ENCODE measurements around the gene NBAS. TPM values are rescaled to one million over a fixed set of nuclear protein-coding genes. Genes with fewer than 3 reads are reported as not detected.
"Not testable (repeated sequence)": the region's sequence is repeated elsewhere in the genome, so short reads cannot be mapped to it uniquely, and the experiment has no call there.

The NBAS gene
- total and polyA plus RNA-seq, 2 donors (not counting 1 experiment from before 2014, with no cell fraction given) = 27.0 to 124 TPM

- no peaks in the 10 kb centered on the region for H4K20me1 ChIP-seq (ENCODE audit: control insufficient read depth, extremely low read depth, insufficient read depth, low read length)
- H3K9ac ChIP-seq (ENCODE audit: insufficient read depth, low read length) = no peak overlapping the region
- H3K4me1 ChIP-seq (ENCODE audit: control insufficient read depth, extremely low read depth, insufficient read depth, low read length) = peaks cover 2% of the 10 kb centered on the region
- H3K4me3 ChIP-seq (replicated peaks in 1 of 4; ENCODE audit: control extremely low read depth in 1 of 4, insufficient read depth in 1 of 4, low read depth in 3 of 4, low read length in 4 of 4) = no peak overlapping the region
- no peaks in the 10 kb centered on the region for H3K9me3 ChIP-seq (ENCODE audit: control insufficient read depth, insufficient read depth, low read depth, low read length)
- no peak overlapping the region for H2AFZ ChIP-seq (ENCODE audit: low read length)
- peaks cover 2% of the 10 kb centered on the region for H3K36me3 ChIP-seq (ENCODE audit: control insufficient read depth, insufficient read depth, low read length)
- no peaks in the 10 kb centered on the region for H3K27me3 ChIP-seq (ENCODE audit: control insufficient read depth, insufficient read depth, low read length)
- DNase-seq (ENCODE audit: low read depth in 2 of 2) = no peak
- no peaks in the 10 kb centered on the region for H3K79me2 ChIP-seq (ENCODE audit: control insufficient read depth, insufficient read depth, low read length)
- H3K27ac ChIP-seq (ENCODE audit: insufficient read depth, low read length) = no peak overlapping the region
- no peak overlapping the region for H3K4me2 ChIP-seq (ENCODE audit: extremely low read depth, insufficient read depth, low read length)
- no peak for TF ChIP-seq EZH2 (IDR thresholded peaks at IDR 0.05; ENCODE audit: low read length, missing control alignments)
Observed at GRCh38 chr2:15220603-15221002, 340.5 kb downstream of the NBAS start.

GRCh38 chr2:15218423-15219086 is 342.6 kb downstream of the NBAS start:
- Histone ChIP-seq H3K9me3 (ENCODE audit: control insufficient read depth, insufficient read depth, low read depth, low read length) (no peaks in the 10 kb centered on the region), H3K4me2 (ENCODE audit: extremely low read depth, insufficient read depth, low read length) (no peak overlapping the region), H3K36me3 (ENCODE audit: control insufficient read depth, insufficient read depth, low read length) (peaks cover 2% of the 10 kb centered on the region), H3K4me1 (ENCODE audit: control insufficient read depth, extremely low read depth, insufficient read depth, low read length) (no peaks in the 10 kb centered on the region), H2AFZ (ENCODE audit: low read length) (no peak overlapping the region), H3K27me3 (ENCODE audit: control insufficient read depth, insufficient read depth, low read length) (no peaks in the 10 kb centered on the region), H4K20me1 (ENCODE audit: control insufficient read depth, extremely low read depth, insufficient read depth, low read length) (no peaks in the 10 kb centered on the region), H3K79me2 (ENCODE audit: control insufficient read depth, insufficient read depth, low read length) (no peaks in the 10 kb centered on the region), H3K4me3 (replicated peaks in 1 of 4; ENCODE audit: control extremely low read depth in 1 of 4, insufficient read depth in 1 of 4, low read depth in 3 of 4, low read length in 4 of 4) (no peak overlapping the region), H3K27ac (ENCODE audit: insufficient read depth, low read length) (no peak overlapping the region), H3K9ac (ENCODE audit: insufficient read depth, low read length) (no peak overlapping the region)
- DNase-seq (ENCODE audit: low read depth in 2 of 2) = no peak
- no peak for TF ChIP-seq CTCF (conservative IDR thresholded peaks at IDR 0.05 in 1 of 2, IDR thresholded peaks at IDR 0.05 in 1 of 2; ENCODE audit: low read depth in 1 of 2, low read length in 2 of 2)

GRCh38 chr2:15212249-15212648 is 348.9 kb downstream of the NBAS start:
- Histone ChIP-seq H3K36me3 (ENCODE audit: control insufficient read depth, insufficient read depth, low read length) (no peaks in the 10 kb centered on the region), H3K9me3 (ENCODE audit: control insufficient read depth, insufficient read depth, low read depth, low read length) (no peaks in the 10 kb centered on the region), H2AFZ (ENCODE audit: low read length) (no peak overlapping the region), H3K79me2 (ENCODE audit: control insufficient read depth, insufficient read depth, low read length) (no peaks in the 10 kb centered on the region), H3K9ac (ENCODE audit: insufficient read depth, low read length) (no peak overlapping the region), H3K27ac (ENCODE audit: insufficient read depth, low read length) (no peak overlapping the region), H3K4me1 (ENCODE audit: control insufficient read depth, extremely low read depth, insufficient read depth, low read length) (no peaks in the 10 kb centered on the region), H3K27me3 (ENCODE audit: control insufficient read depth, insufficient read depth, low read length) (no peaks in the 10 kb centered on the region), H3K4me2 (ENCODE audit: extremely low read depth, insufficient read depth, low read length) (no peak overlapping the region), H4K20me1 (ENCODE audit: control insufficient read depth, extremely low read depth, insufficient read depth, low read length) (no peaks in the 10 kb centered on the region), H3K4me3 (replicated peaks in 1 of 4; ENCODE audit: control extremely low read depth in 1 of 4, insufficient read depth in 1 of 4, low read depth in 3 of 4, low read length in 4 of 4) (no peak overlapping the region)
- no peak for DNase-seq (ENCODE audit: low read depth in 2 of 2)
- no peak for TF ChIP-seq CTCF (conservative IDR thresholded peaks at IDR 0.05 in 1 of 2, IDR thresholded peaks at IDR 0.05 in 1 of 2; ENCODE audit: low read depth in 1 of 2, low read length in 2 of 2)
- TF ChIP-seq EZH2 (IDR thresholded peaks at IDR 0.05; ENCODE audit: low read length, missing control alignments) = no peak

- H2AFZ ChIP-seq (ENCODE audit: low read length); H3K4me2 ChIP-seq (ENCODE audit: extremely low read depth, insufficient read depth, low read length); H3K4me3 ChIP-seq (replicated peaks in 1 of 4; ENCODE audit: control extremely low read depth in 1 of 4, insufficient read depth in 1 of 4, low read depth in 3 of 4, low read length in 4 of 4); DNase-seq (ENCODE audit: low read depth in 2 of 2); H3K9me3 ChIP-seq (ENCODE audit: control insufficient read depth, insufficient read depth, low read depth, low read length); H3K79me2 ChIP-seq (ENCODE audit: control insufficient read depth, insufficient read depth, low read length); H3K27ac ChIP-seq (ENCODE audit: insufficient read depth, low read length); H3K27me3 ChIP-seq (ENCODE audit: control insufficient read depth, insufficient read depth, low read length); H3K36me3 ChIP-seq (ENCODE audit: control insufficient read depth, insufficient read depth, low read length); H3K9ac ChIP-seq (ENCODE audit: insufficient read depth, low read length); H4K20me1 ChIP-seq (ENCODE audit: control insufficient read depth, extremely low read depth, insufficient read depth, low read length); H3K4me1 ChIP-seq (ENCODE audit: control insufficient read depth, extremely low read depth, insufficient read depth, low read length): not testable (repeated sequence)
Observed at GRCh38 chr2:15210542-15210941, 350.6 kb downstream of the NBAS start.
